Inflammatory macrophage treated with lipopolysaccharide for 1 hour (primary cell): ENCODE measurements around the gene BCAR1.
A peak's percentile ranks its signal among the peaks of the same experiment; 100 is the strongest.
"Not testable (repeated sequence)": the region's sequence is repeated elsewhere in the genome, so short reads cannot be mapped to it uniquely, and the experiment has no call there.

Experiments used
- DNase-seq, 2 donors: peaks; one replicate each; pipeline ENCODE4 v3.0.0-alpha.2; 2020 to 2022

Gene BCAR1

GRCh38 chr16:75222271-75222783 is 29.1 kb downstream of the BCAR1 start:
- peak; percentile 21 to 48 for DNase-seq

- peak in 1 of 2 donors; percentile 4 for DNase-seq
Observed at GRCh38 chr16:75219838-75220237, 31.6 kb downstream of the BCAR1 start.

GRCh38 chr16:75219088-75219487 is 32.3 kb downstream of the BCAR1 start:
- no peak for DNase-seq

- peak in 1 of 2 donors; percentile 5 for DNase-seq
Observed at GRCh38 chr16:75218256-75219076, 33.0 kb downstream of the BCAR1 start, which contains the start of gene CTRB1. CTRB1 (plus strand) TSS chr16:75218988; CDS start chr16:75219008, 20 bp downstream.

- no peak for DNase-seq
Observed at GRCh38 chr16:75217389-75217851, 34.0 kb downstream of the BCAR1 start.

GRCh38 chr16:75216576-75216975 is 34.8 kb downstream of the BCAR1 start:
- no peak for DNase-seq

GRCh38 chr16:75216127-75216526 is 35.3 kb downstream of the BCAR1 start:
- DNase-seq, result no peak

GRCh38 chr16:75211286-75211685 is 40.1 kb downstream of the BCAR1 start:
- DNase-seq, result not testable (repeated sequence)

GRCh38 chr16:75209944-75210343 is 41.5 kb downstream of the BCAR1 start:
- DNase-seq, result no peak

GRCh38 chr16:75209514-75209913 is 41.9 kb downstream of the BCAR1 start:
- DNase-seq, result not testable (repeated sequence)

- no peak for DNase-seq
Observed at GRCh38 chr16:75208861-75209505, 42.4 kb downstream of the BCAR1 start.

GRCh38 chr16:75208242-75208825 is 43.1 kb downstream of the BCAR1 start:
- DNase-seq, result no peak

- no peak for DNase-seq
Observed at GRCh38 chr16:75207831-75208230, 43.6 kb downstream of the BCAR1 start.

GRCh38 chr16:75206749-75207451 is 44.5 kb downstream of the BCAR1 start, which contains the start of gene CTRB2:
CTRB2 (minus strand) TSS chr16:75207161; CDS start chr16:75207141, 20 bp downstream.
- DNase-seq, result no peak

- DNase-seq, result not testable (repeated sequence)
Observed at GRCh38 chr16:75205961-75206748, 45.3 kb downstream of the BCAR1 start.

GRCh38 chr16:75205438-75205837 is 46.0 kb downstream of the BCAR1 start:
- not testable (repeated sequence) for DNase-seq

GRCh38 chr16:75204905-75205304 is 46.5 kb downstream of the BCAR1 start:
- DNase-seq, result not testable (repeated sequence)

- no peak for DNase-seq
Observed at GRCh38 chr16:75204410-75204758, 47.0 kb downstream of the BCAR1 start.

- no peak for DNase-seq
Observed at GRCh38 chr16:75203667-75204409, 47.6 kb downstream of the BCAR1 start.

GRCh38 chr16:75203096-75203495 is 48.3 kb downstream of the BCAR1 start:
- DNase-seq, result no peak

GRCh38 chr16:75202069-75202590 is 49.3 kb downstream of the BCAR1 start:
- no peak for DNase-seq
